HL-60 (cell line): Measurements from ENCODE around the gene ARHGEF9.

Experiments used
- DNase-seq, 2 experiments: peaks; one replicate each; pipeline ENCODE4 v3.0.0-alpha.2; 2010 to 2020; ENCODE audit warnings: low read depth in 1 of 2, low spot score in 1 of 2
- H3K27ac ChIP-seq: fragments of 250-450 bp; sonication (Bioruptor Pico); replicated peaks from 2 replicates; pipeline ENCODE4 v1.5.1; 2020; ENCODE audit warnings: mild to moderate bottlenecking, moderate library complexity
- H3K27me3 ChIP-seq: fragments of 250-450 bp; sonication (Bioruptor Pico); 2 replicates; pipeline ENCODE4 v1.5.1; 2021; ENCODE audit warnings: mild to moderate bottlenecking, moderate library complexity; ENCODE audit not compliant: insufficient read depth, poor library complexity, severe bottlenecking
- H3K4me3 ChIP-seq: replicated peaks from 2 replicates; pipeline ENCODE4 v1.5.1; 2011; ENCODE audit warnings: mild to moderate bottlenecking, control low read depth, low read length; ENCODE audit not compliant: insufficient read depth
- GABPA ChIP-seq: IDR thresholded peaks from 2 replicates; pipeline ENCODE4 v1.6.1; 2012; ENCODE audit warnings: low read depth
- POLR2AphosphoS5 ChIP-seq: IDR thresholded peaks from 2 replicates; pipeline ENCODE4 v1.6.1; 2012; ENCODE audit warnings: low read depth
- SPI1 ChIP-seq: IDR thresholded peaks from 2 replicates; pipeline ENCODE4 v1.6.1; 2012; ENCODE audit warnings: low read depth, mild to moderate bottlenecking, borderline replicate concordance
- TF ChIP-seq, protein P1 (sequence below): IDR thresholded peaks from 2 replicates; pipeline ENCODE4 v1.6.1; 2012; ENCODE audit warnings: low read depth; ENCODE audit not compliant: insufficient replicate concordance
- TF ChIP-seq, protein P2 (sequence below): IDR thresholded peaks from one replicate; pipeline ENCODE4 v1.5.1; 2011; ENCODE audit warnings: low read length, control low read depth, inconsistent platforms; ENCODE audit not compliant: insufficient read depth

Gene ARHGEF9

GRCh38 chrX:63755892-63756291 lies 29.1 kb downstream of the ARHGEF9 start:
- Histone ChIP-seq H3K27me3 (no peaks in the 10 kb centered on the region), H3K27ac (peak overlapping the region; percentile 89; the same call in 1 of the 2 replicates), H3K4me3 (no peak overlapping the region)
- TF ChIP-seq GABPA (no peak), SPI1 (no peak)
- TF ChIP-seq, protein P1, sequence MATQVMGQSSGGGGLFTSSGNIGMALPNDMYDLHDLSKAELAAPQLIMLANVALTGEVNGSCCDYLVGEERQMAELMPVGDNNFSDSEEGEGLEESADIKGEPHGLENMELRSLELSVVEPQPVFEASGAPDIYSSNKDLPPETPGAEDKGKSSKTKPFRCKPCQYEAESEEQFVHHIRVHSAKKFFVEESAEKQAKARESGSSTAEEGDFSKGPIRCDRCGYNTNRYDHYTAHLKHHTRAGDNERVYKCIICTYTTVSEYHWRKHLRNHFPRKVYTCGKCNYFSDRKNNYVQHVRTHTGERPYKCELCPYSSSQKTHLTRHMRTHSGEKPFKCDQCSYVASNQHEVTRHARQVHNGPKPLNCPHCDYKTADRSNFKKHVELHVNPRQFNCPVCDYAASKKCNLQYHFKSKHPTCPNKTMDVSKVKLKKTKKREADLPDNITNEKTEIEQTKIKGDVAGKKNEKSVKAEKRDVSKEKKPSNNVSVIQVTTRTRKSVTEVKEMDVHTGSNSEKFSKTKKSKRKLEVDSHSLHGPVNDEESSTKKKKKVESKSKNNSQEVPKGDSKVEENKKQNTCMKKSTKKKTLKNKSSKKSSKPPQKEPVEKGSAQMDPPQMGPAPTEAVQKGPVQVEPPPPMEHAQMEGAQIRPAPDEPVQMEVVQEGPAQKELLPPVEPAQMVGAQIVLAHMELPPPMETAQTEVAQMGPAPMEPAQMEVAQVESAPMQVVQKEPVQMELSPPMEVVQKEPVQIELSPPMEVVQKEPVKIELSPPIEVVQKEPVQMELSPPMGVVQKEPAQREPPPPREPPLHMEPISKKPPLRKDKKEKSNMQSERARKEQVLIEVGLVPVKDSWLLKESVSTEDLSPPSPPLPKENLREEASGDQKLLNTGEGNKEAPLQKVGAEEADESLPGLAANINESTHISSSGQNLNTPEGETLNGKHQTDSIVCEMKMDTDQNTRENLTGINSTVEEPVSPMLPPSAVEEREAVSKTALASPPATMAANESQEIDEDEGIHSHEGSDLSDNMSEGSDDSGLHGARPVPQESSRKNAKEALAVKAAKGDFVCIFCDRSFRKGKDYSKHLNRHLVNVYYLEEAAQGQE: no peak
- DNase-seq: no peak

DNA sequence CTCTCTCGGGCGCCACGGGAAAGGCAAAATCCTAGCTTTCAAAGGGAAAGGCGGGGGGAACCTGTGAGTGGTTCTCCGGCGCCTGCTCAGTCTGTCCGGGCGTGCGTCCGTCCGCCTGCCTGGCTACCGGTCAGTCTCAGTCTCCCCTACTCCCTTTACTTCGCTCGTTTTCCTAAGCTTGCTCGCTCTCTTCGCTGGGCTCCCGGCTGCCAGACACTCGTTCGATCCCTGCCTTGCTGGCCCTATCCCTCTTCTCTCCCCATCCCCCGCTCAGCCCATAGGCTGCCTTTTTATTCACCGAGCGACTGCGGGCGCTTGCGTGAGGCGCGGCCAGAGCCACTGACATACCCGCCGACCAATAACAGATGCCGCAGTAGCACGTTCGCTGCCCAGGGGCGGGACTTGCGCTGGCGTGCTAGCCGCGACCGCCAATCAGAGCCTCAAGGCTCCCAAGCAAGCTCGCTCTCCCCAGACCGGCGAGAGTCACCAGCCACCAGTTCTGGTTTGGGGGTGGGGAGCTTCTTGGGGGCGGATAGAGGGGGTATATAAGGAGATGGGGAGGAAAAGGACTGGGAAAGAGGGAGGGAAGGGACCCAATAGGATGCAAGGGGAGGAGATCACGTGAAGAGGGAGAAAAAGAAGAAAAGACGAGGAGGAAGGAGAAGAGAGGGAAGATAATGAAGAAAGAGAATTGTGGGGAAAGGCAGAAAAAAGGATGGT lies 30.0 kb downstream of the ARHGEF9 start:
- peak; percentile 72; the same call in 1 of the 2 replicates for TF ChIP-seq POLR2AphosphoS5
- TF ChIP-seq, protein P2, sequence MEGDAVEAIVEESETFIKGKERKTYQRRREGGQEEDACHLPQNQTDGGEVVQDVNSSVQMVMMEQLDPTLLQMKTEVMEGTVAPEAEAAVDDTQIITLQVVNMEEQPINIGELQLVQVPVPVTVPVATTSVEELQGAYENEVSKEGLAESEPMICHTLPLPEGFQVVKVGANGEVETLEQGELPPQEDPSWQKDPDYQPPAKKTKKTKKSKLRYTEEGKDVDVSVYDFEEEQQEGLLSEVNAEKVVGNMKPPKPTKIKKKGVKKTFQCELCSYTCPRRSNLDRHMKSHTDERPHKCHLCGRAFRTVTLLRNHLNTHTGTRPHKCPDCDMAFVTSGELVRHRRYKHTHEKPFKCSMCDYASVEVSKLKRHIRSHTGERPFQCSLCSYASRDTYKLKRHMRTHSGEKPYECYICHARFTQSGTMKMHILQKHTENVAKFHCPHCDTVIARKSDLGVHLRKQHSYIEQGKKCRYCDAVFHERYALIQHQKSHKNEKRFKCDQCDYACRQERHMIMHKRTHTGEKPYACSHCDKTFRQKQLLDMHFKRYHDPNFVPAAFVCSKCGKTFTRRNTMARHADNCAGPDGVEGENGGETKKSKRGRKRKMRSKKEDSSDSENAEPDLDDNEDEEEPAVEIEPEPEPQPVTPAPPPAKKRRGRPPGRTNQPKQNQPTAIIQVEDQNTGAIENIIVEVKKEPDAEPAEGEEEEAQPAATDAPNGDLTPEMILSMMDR: no peak
- peak; percentile 73 to 91 for DNase-seq
- Histone ChIP-seq H3K27ac (peak overlapping the region; percentile 89), H3K4me3 (peak overlapping the region; percentile 60), H3K27me3 (no peaks in the 10 kb centered on the region)

- DNase-seq: peak in 1 of 2 experiments; percentile 40
- Histone ChIP-seq H3K4me3 (peak overlapping the region; percentile 60), H3K27ac (peak overlapping the region; percentile 89), H3K27me3 (no peaks in the 10 kb centered on the region)
- TF ChIP-seq POLR2AphosphoS5 (no peak), GABPA (no peak)
- TF ChIP-seq, protein P2: no peak
These were observed 30.7 kb downstream of the ARHGEF9 start for GRCh38 chrX:63754136-63754859.

DNA sequence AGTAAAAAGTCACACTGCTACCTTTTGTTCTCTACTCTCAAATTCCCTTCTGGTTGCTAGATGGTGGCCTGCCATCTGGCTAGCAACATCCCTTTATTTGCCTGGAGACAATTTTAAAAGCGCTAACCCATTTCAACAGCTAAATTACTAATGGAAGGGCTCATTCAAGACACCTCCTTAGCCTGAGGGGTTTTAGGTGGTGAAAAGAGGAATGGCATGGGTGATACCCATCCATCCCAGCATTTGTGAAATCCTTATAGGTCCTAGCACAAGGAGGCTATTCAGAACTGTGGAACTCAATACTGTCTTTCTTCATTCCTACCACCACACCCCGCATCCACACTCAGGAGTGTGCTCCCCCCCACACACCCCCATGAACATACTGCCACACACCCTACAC lies 33.5 kb downstream of the ARHGEF9 start:
- TF ChIP-seq, protein P2: no peak
- TF ChIP-seq SPI1: no peak
- no peak for TF ChIP-seq GABPA
- TF ChIP-seq POLR2AphosphoS5: no peak
- TF ChIP-seq, protein P1: no peak
- H3K27me3 ChIP-seq: no peaks in the 10 kb centered on the region
- no peak overlapping the region for H3K4me3 ChIP-seq
- no peak for DNase-seq
- no peak overlapping the region for H3K27ac ChIP-seq
